ENCODE data around the gene ANKRD39.

GRCh38 chr2:96877631-96878092, 19.8 kb upstream of the ANKRD39 start:
- no peak for TF ChIP-seq TAF9B (IDR thresholded peaks at IDR 0.05; ENCODE audit: partially characterized antibody)
- no peak for TF ChIP-seq MTA3 (IDR thresholded peaks at IDR 0.05; ENCODE audit: borderline replicate concordance)
- TF ChIP-seq BHLHE40 (IDR thresholded peaks at IDR 0.05; ENCODE audit: low read length) = no peak
- TF ChIP-seq ID3 (CRISPR knock-in tag; IDR thresholded peaks at IDR 0.05) = no peak
- no peak for TF ChIP-seq ID3 (tag; IDR thresholded peaks at IDR 0.05)
- no peak for TF ChIP-seq POLR2AphosphoS5 (IDR thresholded peaks at IDR 0.05; ENCODE audit: control insufficient read depth, insufficient read depth, low read depth, low read length)
- no peak for TF ChIP-seq CEBPB (tag; IDR thresholded peaks at IDR 0.05)
- no peak for TF ChIP-seq MYC (IDR thresholded peaks at IDR 0.05; ENCODE audit: low read depth, low read length)
- no peak for TF ChIP-seq MYC (CRISPR knock-in tag; IDR thresholded peaks at IDR 0.05; ENCODE audit: borderline replicate concordance, low read depth)

Measured in K562 (cell line).